ENCODE results near the gene AMZ1.
"Not testable (repeated sequence)": the region's sequence is repeated elsewhere in the genome, so short reads cannot be mapped to it uniquely, and the experiment has no call there.

The AMZ1 gene

GRCh38 chr7:2663121-2663886, 24.7 kb upstream of the AMZ1 start:
- H3K9ac ChIP-seq (ENCODE audit: low read depth, low read length) = no peak overlapping the region
- no peaks in the 10 kb centered on the region for H3K4me1 ChIP-seq (ENCODE audit: control insufficient read depth, insufficient read depth, low read length)

GRCh38 chr7:2663960-2664359, 24.0 kb upstream of the AMZ1 start:
- Histone ChIP-seq H3K4me1 (ENCODE audit: control insufficient read depth, insufficient read depth, low read length) (no peaks in the 10 kb centered on the region), H3K4me2 (ENCODE audit: low read length) (no peak overlapping the region), H3K36me3 (ENCODE audit: insufficient read depth, low read length) (peaks cover 23% of the 10 kb centered on the region), H3K9me3 (replicated peaks; ENCODE audit: low read length) (no peaks in the 10 kb centered on the region), H3K4me3 (ENCODE audit: low read length) (no peak overlapping the region), H3K9ac (ENCODE audit: low read depth, low read length) (no peak overlapping the region), H3K27me3 (ENCODE audit: control insufficient read depth, insufficient read depth, low read length) (peaks cover 7% of the 10 kb centered on the region)

More at GRCh38 chr7:2663121-2663886, 24.7 kb upstream of the AMZ1 start:
- H3K36me3 ChIP-seq (ENCODE audit: insufficient read depth, low read length) = peaks cover 23% of the 10 kb centered on the region
- no peak overlapping the region for H3K4me2 ChIP-seq (ENCODE audit: low read length)
- no peak overlapping the region for H3K4me3 ChIP-seq (ENCODE audit: low read length)
- no peaks in the 10 kb centered on the region for H3K9me3 ChIP-seq (replicated peaks; ENCODE audit: low read length)
- peaks cover 7% of the 10 kb centered on the region for H3K27me3 ChIP-seq (ENCODE audit: control insufficient read depth, insufficient read depth, low read length)

DNA sequence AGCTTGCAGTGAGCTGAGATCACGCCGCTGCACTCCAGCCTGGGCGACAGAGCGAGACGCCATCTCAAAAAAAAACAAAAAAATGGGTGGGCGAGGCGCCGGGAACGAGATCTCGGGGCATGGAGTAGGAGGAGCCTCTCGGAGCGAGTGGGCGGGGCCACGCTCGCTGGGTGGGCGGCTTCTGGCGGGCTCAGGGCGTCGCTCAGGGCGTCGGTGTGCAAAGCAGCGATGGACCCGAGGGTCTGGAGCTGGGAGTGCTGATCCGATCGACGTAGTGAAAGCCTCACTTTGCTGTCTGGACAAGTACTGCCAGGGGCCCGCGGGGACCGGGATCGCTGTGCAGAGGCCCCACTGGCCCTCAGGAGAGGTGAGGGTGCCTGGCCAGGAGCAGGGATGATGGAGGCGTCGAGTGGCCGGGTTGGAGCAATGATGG, 22.6 kb upstream of the AMZ1 start:
- Histone ChIP-seq H3K27me3 (ENCODE audit: control insufficient read depth, insufficient read depth, low read length) (peaks cover 12% of the 10 kb centered on the region), H3K4me2 (ENCODE audit: low read length) (no peak overlapping the region), H3K9me3 (replicated peaks; ENCODE audit: low read length) (no peaks in the 10 kb centered on the region), H3K36me3 (ENCODE audit: insufficient read depth, low read length) (peaks cover 19% of the 10 kb centered on the region), H3K4me3 (ENCODE audit: low read length) (no peak overlapping the region), H3K9ac (ENCODE audit: low read depth, low read length) (no peak overlapping the region), H3K4me1 (ENCODE audit: control insufficient read depth, insufficient read depth, low read length) (no peaks in the 10 kb centered on the region)

- Histone ChIP-seq H3K36me3 (ENCODE audit: insufficient read depth, low read length) (peaks cover 14% of the 10 kb centered on the region), H3K9me3 (replicated peaks; ENCODE audit: low read length) (no peaks in the 10 kb centered on the region), H3K9ac (ENCODE audit: low read depth, low read length) (no peak overlapping the region), H3K4me1 (ENCODE audit: control insufficient read depth, insufficient read depth, low read length) (no peaks in the 10 kb centered on the region), H3K4me2 (ENCODE audit: low read length) (no peak overlapping the region), H3K4me3 (ENCODE audit: low read length) (no peak overlapping the region), H3K27me3 (ENCODE audit: control insufficient read depth, insufficient read depth, low read length) (peaks cover 12% of the 10 kb centered on the region)
Observed at GRCh38 chr7:2666155-2666554, 21.8 kb upstream of the AMZ1 start.

- Histone ChIP-seq H3K36me3 (ENCODE audit: insufficient read depth, low read length) (peaks cover 8% of the 10 kb centered on the region), H3K9me3 (replicated peaks; ENCODE audit: low read length) (no peaks in the 10 kb centered on the region), H3K4me1 (ENCODE audit: control insufficient read depth, insufficient read depth, low read length) (no peaks in the 10 kb centered on the region), H3K9ac (ENCODE audit: low read depth, low read length) (no peak overlapping the region), H3K4me3 (ENCODE audit: low read length) (no peak overlapping the region), H3K27me3 (ENCODE audit: control insufficient read depth, insufficient read depth, low read length) (peaks cover 12% of the 10 kb centered on the region), H3K4me2 (ENCODE audit: low read length) (no peak overlapping the region)
Observed at GRCh38 chr7:2666588-2667250, 21.3 kb upstream of the AMZ1 start.

- H3K4me1 ChIP-seq (ENCODE audit: control insufficient read depth, insufficient read depth, low read length) = no peaks in the 10 kb centered on the region
- no peak overlapping the region for H3K4me3 ChIP-seq (ENCODE audit: low read length)
- no peak overlapping the region for H3K9ac ChIP-seq (ENCODE audit: low read depth, low read length)
- H3K27me3 ChIP-seq (ENCODE audit: control insufficient read depth, insufficient read depth, low read length) = peaks cover 12% of the 10 kb centered on the region
- no peak overlapping the region for H3K4me2 ChIP-seq (ENCODE audit: low read length)
- H3K9me3 ChIP-seq (replicated peaks; ENCODE audit: low read length) = no peaks in the 10 kb centered on the region
- H3K36me3 ChIP-seq (ENCODE audit: insufficient read depth, low read length) = peaks cover under 1% of the 10 kb centered on the region
Observed at GRCh38 chr7:2667843-2668242, 20.2 kb upstream of the AMZ1 start.

GRCh38 chr7:2668401-2668800, 19.6 kb upstream of the AMZ1 start:
- Histone ChIP-seq H3K27me3 (ENCODE audit: control insufficient read depth, insufficient read depth, low read length) (peaks cover 12% of the 10 kb centered on the region), H3K4me2 (ENCODE audit: low read length) (no peak overlapping the region), H3K36me3 (ENCODE audit: insufficient read depth, low read length) (no peaks in the 10 kb centered on the region), H3K9me3 (replicated peaks; ENCODE audit: low read length) (no peaks in the 10 kb centered on the region), H3K9ac (ENCODE audit: low read depth, low read length) (no peak overlapping the region), H3K4me3 (ENCODE audit: low read length) (no peak overlapping the region), H3K4me1 (ENCODE audit: control insufficient read depth, insufficient read depth, low read length) (no peaks in the 10 kb centered on the region)

DNA sequence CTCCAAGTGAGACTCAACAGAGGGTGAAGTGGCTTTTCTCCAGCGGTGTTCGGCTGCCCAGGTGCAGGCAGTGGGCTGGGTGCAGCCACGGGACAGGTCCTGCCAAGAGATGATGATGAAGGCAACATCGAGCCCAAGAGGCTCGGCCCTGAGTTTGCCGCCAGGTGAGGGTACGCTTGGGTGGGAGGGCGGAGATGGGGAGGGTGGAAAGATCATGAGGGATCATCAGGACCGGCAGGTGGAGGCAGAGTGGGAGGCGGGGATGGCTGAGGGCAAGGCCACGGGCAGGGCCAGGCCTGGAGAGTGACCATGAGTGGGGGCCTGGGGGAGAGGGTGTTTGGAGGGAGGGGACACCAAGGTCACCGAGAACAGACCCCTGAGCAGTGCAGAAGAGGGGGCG, 17.8 kb upstream of the AMZ1 start:
- H3K9ac ChIP-seq (ENCODE audit: low read depth, low read length) = no peak overlapping the region
- no peak overlapping the region for H3K4me3 ChIP-seq (ENCODE audit: low read length)
- H3K4me1 ChIP-seq (ENCODE audit: control insufficient read depth, insufficient read depth, low read length) = no peaks in the 10 kb centered on the region
- peaks cover 3% of the 10 kb centered on the region for H3K9me3 ChIP-seq (replicated peaks; ENCODE audit: low read length)
- no peaks in the 10 kb centered on the region for H3K36me3 ChIP-seq (ENCODE audit: insufficient read depth, low read length)
- no peak overlapping the region for H3K4me2 ChIP-seq (ENCODE audit: low read length)
- H3K27me3 ChIP-seq (ENCODE audit: control insufficient read depth, insufficient read depth, low read length) = peaks cover 12% of the 10 kb centered on the region

DNA sequence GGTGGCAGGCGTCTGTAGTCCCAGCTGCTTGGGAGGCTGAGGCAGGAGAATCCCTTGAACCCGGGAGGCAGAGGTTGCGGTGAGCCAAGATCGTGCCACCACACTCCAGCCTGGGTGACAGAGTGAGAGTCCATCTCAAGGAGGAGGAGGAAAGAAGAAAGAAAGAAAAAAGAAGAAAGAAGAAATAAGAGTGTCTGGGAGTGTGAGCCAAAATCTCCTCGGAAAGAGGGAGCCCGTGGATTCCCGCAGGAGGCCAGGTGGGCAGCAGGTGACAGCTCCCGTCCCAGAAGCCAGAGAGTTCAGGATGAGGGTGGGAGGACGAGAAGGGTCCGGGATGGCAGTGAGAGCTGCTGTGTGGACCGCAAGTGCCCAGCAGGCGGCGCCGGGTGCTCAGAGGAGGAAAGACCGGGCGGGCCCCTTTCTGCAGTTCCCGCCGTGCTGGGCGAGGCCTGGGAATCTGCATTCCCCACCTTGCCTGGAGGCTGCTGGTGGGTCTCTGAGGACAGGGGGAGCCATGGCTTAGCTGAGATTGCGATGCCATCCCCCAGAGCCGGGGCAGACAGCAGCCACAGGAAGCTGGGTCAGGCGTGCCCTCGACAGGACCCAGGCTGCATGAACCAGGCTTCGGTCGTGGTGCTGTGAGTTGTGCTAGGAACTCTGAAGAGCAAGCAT, 17.1 kb upstream of the AMZ1 start:
- no peak overlapping the region for H3K4me3 ChIP-seq (ENCODE audit: low read length)
- no peaks in the 10 kb centered on the region for H3K36me3 ChIP-seq (ENCODE audit: insufficient read depth, low read length)
- no peak overlapping the region for H3K9ac ChIP-seq (ENCODE audit: low read depth, low read length)
- H3K4me2 ChIP-seq (ENCODE audit: low read length) = no peak overlapping the region
- H3K9me3 ChIP-seq (replicated peaks; ENCODE audit: low read length) = peaks cover 3% of the 10 kb centered on the region
- peaks cover 12% of the 10 kb centered on the region for H3K27me3 ChIP-seq (ENCODE audit: control insufficient read depth, insufficient read depth, low read length)
- no peaks in the 10 kb centered on the region for H3K4me1 ChIP-seq (ENCODE audit: control insufficient read depth, insufficient read depth, low read length)

DNA sequence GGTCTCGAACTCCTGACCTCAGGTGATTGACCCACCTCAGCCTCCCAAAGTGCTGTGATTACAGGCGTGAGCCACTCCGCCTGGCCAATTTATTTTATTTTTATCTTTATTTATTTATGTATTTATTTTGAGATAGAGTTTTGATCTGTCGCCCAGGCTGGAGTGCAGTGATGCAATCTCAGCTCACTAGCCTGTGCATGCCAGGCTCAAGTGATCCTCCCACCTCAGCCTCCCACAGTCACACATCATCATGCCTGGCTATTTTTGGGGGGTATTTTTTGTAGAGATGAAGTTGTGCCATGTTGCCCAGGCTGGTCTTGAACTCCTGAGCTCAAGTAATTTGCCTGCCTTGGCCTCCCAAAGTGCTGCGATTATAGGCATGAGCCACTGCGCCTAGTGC, 14.8 kb upstream of the AMZ1 start:
- H3K36me3 ChIP-seq (ENCODE audit: insufficient read depth, low read length); H3K9ac ChIP-seq (ENCODE audit: low read depth, low read length); H3K27me3 ChIP-seq (ENCODE audit: control insufficient read depth, insufficient read depth, low read length): not testable (repeated sequence)

DNA sequence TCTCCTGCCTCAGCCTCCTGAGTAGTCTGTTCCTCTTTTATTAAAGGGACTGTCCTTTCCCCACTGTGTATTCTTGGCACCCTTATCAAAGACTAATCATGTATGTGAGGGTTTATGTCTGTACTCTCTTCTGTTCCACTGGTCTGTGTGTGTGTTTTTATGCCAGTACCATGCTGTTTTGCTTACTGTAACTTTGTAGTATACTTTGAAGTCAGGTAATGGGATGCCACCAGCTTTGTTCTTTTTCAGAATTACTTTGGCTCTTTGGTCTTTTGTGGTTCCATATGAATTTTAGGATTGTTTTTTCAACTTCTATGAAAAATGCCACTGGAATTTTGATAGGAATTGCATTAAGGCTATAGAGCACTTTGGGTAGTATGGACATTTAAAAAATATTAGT, 14.1 kb upstream of the AMZ1 start:
- H3K4me1 ChIP-seq (ENCODE audit: control insufficient read depth, insufficient read depth, low read length) = no peaks in the 10 kb centered on the region
- peaks cover 5% of the 10 kb centered on the region for H3K27me3 ChIP-seq (ENCODE audit: control insufficient read depth, insufficient read depth, low read length)
- H3K9me3 ChIP-seq (replicated peaks; ENCODE audit: low read length) = peaks cover 3% of the 10 kb centered on the region
- H3K36me3 ChIP-seq (ENCODE audit: insufficient read depth, low read length) = no peaks in the 10 kb centered on the region
- no peak overlapping the region for H3K4me2 ChIP-seq (ENCODE audit: low read length)
- no peak overlapping the region for H3K4me3 ChIP-seq (ENCODE audit: low read length)
- no peak overlapping the region for H3K9ac ChIP-seq (ENCODE audit: low read depth, low read length)

More for the DNA sequence above, 14.8 kb upstream of the AMZ1 start:
- not testable (repeated sequence) for H3K4me3 ChIP-seq (ENCODE audit: low read length); H3K4me1 ChIP-seq (ENCODE audit: control insufficient read depth, insufficient read depth, low read length); H3K9me3 ChIP-seq (replicated peaks; ENCODE audit: low read length); H3K4me2 ChIP-seq (ENCODE audit: low read length)
